ENCODE measurements around the gene CIB4.

The CIB4 gene

GRCh38 chr2:26672112-26672817, 31.1 kb upstream of the CIB4 start:
- no peak for TF ChIP-seq CTCF (IDR thresholded peaks at IDR 0.05)

- no peak for TF ChIP-seq CTCF (IDR thresholded peaks at IDR 0.05)
These were observed 30.5 kb upstream of the CIB4 start for GRCh38 chr2:26671691-26672090.

GRCh38 chr2:26670931-26671460, 29.8 kb upstream of the CIB4 start:
- no peak for TF ChIP-seq CTCF (IDR thresholded peaks at IDR 0.05)

- no peak for TF ChIP-seq CTCF (IDR thresholded peaks at IDR 0.05)
These were observed 29.0 kb upstream of the CIB4 start for GRCh38 chr2:26670171-26670570.

- TF ChIP-seq CTCF (IDR thresholded peaks at IDR 0.05), result no peak
These were observed 27.9 kb upstream of the CIB4 start for GRCh38 chr2:26668856-26669750.

GRCh38 chr2:26668041-26668440, 26.9 kb upstream of the CIB4 start:
- no peak for TF ChIP-seq CTCF (IDR thresholded peaks at IDR 0.05)

GRCh38 chr2:26666671-26667070, 25.5 kb upstream of the CIB4 start:
- no peak for TF ChIP-seq CTCF (IDR thresholded peaks at IDR 0.05)
